Stimulated activated CD8-positive, alpha-beta memory T cell treated with anti-CD3 and anti-CD28 coated beads, Interleukin-4, amount 100 ng/mL, for 4 hours (primary cell): ENCODE results near the gene TALDO1.

Experiments used
- DNase-seq, 2 donors: peaks; one replicate each; pipeline ENCODE4 v3.0.0-alpha.2; 2020; ENCODE audit warnings: low read depth in 2 of 2, low spot score in 1 of 2

TALDO1 gene

GRCh38 chr11:798093-798713 is 50.9 kb downstream of the TALDO1 start, which contains the start of gene SLC25A22:
Gene SLC25A22 (minus strand): TSS chr11:798281. CDS start chr11:795006, 3,275 bp downstream.
- peak; percentile 59 to 63 for DNase-seq

DNA sequence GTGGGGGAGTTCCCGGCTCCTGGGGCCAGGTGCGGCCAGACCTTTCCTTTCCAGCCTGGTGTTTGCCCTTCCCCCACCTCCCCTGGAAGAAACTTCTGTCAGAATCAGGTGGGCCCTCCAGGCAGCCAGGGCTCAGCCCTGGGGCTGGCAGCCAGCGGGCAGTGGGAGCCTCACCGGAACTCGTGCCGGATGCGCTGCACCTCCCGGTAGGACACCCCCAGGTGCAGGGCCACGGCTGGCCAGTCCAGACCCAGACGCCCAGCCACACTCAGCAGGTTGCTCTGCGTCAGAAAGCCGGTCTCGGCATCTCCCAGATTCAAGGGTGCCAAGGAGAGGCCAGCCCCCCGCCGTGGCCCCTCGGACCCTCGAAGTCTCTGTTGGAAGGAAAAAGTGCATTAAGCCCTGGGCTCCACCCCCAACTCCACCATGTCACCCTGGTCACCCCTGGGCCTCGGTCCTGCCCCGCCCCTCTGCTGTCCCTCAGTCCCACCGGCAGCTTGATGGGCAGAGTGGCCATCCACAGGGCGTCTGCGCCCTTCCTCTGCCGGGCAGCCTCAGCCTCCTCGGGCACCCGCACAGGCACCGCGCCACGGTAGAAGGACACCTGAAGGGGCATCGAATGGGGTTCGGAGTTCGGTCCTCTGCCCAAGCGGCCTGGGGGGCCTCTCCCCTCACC is 52.5 kb downstream of the TALDO1 start:
- DNase-seq: no peak

DNA sequence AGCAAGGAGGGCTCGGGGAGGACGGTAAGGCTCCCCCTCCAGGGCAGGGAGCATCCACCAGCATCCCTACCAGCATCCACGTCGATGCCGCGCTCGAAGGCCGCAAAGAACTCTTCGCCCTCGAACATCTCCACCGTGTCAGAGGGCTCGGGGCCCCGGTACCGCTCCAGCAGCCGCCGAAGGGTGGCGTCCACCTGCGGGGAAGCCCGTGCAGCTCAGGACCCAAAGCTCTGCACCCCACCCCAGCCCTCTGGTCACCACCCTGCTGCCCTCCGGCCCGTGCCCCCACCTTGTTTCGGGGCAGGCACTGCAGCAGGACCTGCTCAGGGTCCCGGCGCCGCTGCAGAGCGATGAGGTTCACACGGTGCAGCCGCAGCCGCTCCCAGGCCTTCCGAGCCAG is 53.2 kb downstream of the TALDO1 start:
- no peak for DNase-seq

- no peak for DNase-seq
Observed at GRCh38 chr11:801097-801780, 54.0 kb downstream of the TALDO1 start.

- DNase-seq: no peak
Observed at GRCh38 chr11:802018-802617, 54.9 kb downstream of the TALDO1 start.

DNA sequence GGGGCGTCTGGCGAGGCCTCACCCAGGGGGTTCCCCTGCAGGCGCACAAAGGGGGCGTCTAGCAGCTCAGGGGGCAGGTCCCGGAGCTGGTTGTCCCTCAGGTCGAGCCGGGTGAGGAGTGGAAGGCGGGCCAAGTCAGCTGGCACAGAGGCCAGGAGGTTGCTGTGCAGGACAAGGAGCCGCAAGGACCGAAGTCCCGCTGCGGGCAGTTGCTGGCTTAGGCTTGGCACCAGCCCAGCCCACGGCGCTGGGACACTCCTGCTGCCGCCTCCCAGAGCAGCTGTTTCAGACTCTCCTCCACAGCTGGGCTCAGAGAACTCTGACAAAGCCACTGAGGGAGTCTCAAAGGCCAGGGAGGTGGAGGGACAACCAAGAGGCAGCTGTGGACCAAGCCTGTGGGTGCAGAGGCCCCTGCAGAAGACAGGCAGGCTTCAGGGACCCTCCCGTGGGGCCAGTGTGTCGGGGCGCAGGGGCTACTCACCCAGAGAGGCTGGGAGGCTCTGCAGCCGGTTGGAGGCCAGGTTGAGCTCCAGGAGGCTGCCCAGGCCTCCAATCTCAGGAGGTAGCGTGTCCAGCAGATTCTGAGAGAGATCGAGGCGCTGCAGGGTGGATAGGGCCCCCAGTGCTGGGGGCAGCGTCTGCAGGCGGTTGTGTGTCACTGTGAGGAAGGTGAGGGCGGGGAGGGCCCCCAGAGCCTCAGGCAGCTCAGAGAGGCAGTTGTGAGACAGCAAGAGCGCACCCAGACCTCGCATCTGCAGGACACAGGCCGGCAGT is 55.6 kb downstream of the TALDO1 start:
- DNase-seq: no peak

DNA sequence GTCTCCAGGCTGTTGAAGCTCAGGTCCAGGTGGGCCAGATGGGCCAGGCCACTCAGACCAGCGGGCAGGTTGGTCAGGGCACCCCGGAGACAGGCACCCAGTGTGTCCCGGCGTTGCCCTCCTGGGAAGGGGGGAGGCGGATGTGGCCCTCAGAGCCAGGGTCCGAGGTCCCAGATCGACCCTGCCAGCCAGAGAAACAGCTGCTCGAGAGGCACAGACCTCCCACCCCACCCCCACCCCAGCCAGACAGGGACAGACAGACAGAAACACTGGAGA is 56.1 kb downstream of the TALDO1 start:
- DNase-seq: no peak

GRCh38 chr11:803770-804598 is 56.7 kb downstream of the TALDO1 start:
- DNase-seq: no peak

DNA sequence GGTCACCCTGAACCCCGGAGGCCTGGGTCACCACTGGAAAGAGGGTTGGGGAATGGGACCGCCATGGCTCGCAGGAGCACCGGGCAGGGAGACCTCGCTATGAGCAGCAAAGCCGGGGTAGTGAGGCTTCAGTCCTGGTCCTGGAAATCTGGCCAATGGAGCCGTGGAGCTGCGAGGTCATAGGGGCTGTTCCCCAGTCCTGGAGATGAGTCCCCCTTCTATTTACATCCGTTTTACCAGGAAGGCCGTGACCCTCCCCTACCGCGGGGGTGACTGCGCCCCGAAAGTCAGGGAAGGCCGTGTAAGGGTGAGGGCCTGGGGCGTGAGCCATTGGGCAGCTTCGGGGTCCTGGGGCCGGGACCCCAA is 57.3 kb downstream of the TALDO1 start:
- DNase-seq: no peak

DNA sequence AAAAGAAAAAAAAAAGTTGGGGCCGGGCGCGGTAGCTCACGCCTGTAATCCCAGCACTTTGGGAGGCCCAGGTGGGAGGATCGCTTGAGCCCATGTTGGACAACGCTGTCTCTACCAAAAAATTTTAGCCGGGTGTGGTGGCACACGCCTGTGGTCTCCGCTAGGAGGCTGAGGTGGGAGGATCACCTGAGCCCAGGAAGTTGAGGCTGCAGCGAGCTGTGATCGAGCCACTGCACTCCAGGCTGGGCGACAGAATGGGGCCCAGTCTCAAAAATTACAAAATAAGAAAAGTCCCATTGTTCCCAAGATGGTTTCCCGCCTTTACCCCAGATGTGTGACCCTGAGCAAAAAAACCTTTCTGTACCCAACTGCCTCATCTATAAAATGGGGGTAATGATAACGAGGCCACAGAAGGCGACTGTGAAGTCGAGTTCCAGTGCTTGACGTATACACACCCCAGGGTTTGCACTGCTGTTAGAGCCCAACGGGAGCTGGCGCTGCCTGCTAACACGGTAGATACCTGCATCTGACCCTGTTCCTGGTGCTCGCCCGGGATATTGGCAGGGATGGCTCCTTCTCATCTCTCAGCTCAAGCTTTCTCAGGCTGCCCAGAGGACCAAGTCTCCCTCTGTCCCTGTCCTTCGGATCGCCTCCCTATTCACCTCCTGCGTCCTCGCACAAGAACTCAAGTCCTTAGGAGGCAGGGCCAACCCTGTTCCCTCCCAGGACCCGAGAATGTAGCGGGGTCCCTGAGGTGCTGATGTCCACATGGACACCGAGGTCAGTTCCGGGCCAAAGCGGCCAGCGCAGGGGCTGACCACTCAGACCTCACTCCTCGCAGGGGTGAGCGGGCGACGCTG is 61.4 kb downstream of the TALDO1 start:
- no peak for DNase-seq

GRCh38 chr11:809287-810039 is 62.2 kb downstream of the TALDO1 start, which contains the start of gene RPLP2:
Gene RPLP2 (plus strand): TSS chr11:809967. CDS start chr11:810235, 268 bp downstream.
- DNase-seq: peak; percentile 96

DNA sequence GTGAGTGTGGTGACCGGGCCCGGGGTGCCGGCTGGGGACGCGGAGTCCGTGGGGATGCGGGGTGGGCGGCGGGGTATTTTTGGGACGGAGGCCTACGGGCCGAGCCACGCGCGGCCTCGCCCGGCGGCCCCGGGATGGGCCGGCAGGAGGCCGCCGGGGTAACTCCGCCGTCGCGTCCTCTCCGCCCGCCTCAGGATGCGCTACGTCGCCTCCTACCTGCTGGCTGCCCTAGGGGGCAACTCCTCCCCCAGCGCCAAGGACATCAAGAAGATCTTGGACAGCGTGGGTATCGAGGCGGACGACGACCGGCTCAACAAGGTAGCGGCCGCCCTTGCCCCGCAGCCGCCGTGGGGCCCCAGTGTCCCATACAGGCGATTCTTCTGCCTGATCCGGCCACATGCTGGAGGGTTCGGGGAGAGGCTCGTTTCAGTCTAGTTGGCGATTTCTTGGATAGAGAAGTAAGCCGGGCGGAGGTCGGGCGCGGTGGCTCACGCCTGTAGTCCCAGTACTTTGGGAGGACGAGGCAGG is 62.8 kb downstream of the TALDO1 start:
- DNase-seq: no peak

DNA sequence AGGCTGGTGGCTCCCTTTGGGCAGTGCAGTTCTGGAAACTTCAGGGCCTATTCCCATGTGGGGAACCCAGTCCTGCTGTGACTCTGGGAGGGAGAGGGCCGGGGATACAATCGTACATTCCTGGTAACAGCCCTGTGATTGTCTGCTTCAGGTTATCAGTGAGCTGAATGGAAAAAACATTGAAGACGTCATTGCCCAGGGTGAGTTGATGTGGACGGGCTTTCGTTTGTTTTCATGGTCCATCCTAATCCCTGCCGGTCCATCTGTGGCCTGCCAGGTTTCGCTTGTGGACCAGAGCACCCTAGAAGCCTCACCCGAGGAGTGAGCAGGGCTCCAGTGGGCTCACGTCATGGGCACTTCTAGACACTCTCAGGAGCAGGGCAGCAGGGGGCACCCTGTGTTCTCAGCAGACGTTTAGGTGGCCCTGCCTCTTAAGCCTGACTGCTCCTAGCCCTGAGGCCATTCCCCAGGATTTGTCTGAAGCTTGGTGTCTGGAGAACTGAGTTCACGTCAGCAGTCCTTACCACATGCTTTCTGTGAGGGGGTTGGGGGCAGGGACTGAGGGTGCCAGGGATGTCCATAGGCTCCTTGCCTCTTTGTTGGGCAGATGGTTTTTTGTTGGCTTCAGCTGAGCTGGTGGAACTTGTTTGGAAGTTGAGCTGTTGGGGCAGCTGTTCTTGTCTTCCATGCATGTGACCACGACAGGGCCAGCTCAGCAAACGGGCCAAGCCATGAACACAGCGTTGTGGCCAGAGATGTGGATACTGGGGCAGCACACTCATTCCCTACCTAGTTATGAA is 64.4 kb downstream of the TALDO1 start:
- DNase-seq: no peak

DNA sequence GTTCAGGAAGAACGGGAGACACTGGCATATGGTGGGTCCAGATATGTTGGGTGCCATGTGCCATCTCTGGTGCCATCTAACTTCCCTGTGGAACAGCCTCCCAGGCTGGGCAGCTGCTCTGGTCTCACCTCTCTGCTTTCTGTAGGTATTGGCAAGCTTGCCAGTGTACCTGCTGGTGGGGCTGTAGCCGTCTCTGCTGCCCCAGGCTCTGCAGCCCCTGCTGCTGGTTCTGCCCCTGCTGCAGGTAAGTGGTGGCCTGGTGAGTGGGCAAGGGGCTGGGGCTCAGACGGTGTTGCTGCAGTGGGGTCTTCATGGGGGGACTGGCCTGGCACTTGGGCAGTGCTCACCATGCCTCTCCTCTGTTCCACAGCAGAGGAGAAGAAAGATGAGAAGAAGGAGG is 65.1 kb downstream of the TALDO1 start:
- DNase-seq: no peak

GRCh38 chr11:813072-813455 is 65.8 kb downstream of the TALDO1 start:
- DNase-seq: no peak

DNA sequence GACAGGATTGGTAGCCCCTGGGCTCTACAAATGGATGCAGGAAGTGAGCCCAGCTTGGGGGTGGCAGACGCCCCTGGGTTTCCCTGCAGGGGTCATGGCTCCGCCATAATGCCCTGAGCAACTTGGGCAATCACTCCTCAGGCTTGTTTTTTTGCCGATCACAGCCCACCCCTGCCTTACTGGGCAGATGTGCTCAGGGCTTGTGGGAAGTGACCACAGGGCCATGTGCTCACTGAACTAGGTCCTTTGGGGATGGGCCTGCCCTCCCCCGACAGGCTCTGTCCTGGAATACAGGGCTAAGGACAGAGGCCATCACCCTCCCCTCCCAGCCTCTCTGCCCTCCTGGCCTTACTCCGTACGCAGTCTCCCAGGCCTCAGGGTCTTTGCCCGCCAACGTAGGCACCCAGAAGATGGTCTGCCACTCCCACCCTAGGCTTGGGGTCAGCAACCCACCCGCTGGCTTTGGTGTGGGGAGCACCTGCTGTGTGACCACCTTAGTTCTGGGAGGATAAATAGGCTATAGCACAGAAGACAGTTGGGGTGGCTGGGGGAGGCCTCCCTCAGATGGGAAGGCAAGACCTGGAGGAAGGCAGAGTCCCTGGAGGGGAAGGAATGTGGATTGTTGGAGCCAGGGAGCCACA is 66.3 kb downstream of the TALDO1 start:
- DNase-seq: no peak
